Inflammatory macrophage treated with lipopolysaccharide for 1 hour (primary cell): ENCODE data around the gene FDXACB1.

Source experiments
- DNase-seq, 2 donors: peaks; one replicate each; pipeline ENCODE4 v3.0.0-alpha.2; 2020 to 2022

FDXACB1 gene, protein sequence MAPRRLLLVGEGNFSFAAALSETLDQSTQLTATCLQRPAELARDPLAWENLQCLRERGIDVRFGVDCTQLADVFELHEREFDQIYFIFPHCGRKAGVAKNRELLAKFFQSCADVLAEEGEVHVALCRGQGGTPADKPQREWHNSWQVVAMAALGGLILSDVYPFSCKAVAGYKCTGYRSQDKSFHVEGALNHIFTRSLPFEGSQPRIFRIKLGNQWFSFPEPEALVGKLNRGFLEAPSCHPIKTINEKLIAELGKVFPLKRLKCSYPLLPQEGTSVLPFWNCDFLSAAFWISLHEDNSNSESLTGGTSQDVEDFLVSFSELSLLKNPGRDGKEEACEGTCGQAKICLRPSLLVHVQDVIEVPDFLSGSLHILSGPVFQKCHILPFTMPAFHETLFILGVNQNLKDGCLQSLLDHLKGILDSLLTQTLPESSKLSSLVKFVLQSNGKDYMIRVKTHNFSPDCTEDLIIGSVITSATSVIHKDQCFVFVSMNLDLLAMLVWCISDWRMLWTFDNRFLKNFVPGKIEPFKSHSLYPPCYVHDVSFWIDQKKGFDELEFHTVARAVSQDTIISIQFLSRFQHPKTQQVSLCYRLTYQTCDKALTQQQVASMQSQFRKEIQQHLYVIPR

DNA sequence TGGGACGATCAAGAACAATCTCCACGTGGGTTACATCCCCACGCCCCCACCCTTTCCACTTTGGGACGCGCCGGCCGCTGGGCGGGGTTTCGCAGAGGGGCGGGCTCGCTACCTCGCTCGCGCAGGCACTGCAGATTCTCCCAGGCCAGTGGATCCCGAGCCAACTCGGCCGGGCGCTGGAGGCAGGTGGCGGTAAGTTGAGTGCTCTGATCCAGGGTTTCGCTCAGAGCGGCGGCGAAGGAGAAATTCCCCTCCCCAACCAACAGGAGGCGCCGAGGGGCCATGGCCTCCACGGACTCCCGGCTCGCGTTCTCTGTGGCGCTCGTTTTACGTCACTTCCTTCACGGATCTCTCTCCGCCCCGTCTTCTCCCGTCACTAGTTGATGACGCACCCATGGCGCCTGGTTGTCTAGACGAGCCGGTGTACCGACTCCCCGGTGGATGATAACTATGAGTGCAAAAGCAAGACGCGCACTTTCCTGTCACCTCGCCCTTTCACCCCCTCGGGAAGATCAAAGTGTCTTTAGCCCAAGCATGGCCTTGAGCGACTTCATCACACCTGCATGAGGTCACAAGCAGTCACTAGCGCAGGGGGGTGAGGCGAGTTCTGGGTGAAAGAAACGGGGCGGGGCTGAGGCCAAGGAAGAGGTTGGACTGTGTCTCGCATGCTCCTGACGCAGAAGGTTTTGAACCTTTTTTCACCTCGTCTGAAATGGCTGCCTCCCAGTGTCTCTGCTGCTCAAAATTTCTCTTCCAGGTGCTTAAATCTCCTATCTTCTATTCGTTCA is at the start of gene FDXACB1, which contains the start of gene CFAP68:
TSS of gene FDXACB1 (minus strand) at position 317 of the 788 bp plus-strand sequence. CDS start at position 284, 33 bp downstream.
TSS of gene CFAP68 (plus strand) at position 693 of the 788 bp plus-strand sequence. CDS start at position 713, 20 bp downstream.
- peak; percentile 94 to 97 for DNase-seq

DNA sequence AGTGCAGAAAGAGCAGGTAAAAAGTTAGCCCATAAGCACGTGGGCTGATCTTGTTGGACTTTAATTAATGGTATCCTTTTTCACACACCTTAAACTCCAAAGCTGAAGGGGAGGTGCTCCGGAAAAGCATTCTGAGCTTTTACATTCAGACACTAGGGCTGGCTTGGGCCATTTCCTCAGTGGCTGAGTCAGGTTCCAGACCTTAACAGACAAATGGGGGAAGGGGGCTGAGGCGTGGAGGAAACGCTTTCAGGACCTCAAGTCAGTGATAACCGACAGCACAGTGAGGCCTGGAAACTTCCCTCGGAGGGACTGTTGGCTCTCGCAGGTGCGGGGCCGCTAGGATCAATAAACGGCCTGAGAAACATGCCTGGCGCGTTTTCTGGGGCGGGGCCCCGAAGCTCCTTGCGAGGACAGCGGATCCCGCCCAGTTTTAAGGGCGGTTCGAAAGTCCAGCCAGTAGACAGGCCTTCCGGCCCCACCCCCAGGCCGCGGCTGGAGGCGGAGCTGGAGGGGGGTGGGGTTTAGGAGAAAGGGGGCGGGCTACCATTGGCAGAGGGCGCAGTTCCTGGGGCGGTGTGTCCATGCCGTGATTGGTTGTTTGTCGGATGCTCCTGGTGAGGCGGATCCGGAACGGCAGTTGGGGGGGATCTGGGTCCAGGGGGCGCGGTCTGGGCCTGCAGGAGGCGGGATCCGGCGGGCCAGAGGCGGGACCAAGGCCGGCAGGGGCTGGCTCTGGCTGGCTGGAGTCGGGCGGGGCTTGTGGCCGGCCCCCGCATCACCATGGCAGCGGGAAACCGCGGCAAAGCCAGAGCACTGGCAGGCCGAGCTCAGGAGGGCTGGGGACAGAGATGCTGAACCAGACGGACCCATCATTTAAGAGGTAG is 47.8 kb upstream of the FDXACB1 start:
- DNase-seq: peak; percentile 94 to 98

DNA sequence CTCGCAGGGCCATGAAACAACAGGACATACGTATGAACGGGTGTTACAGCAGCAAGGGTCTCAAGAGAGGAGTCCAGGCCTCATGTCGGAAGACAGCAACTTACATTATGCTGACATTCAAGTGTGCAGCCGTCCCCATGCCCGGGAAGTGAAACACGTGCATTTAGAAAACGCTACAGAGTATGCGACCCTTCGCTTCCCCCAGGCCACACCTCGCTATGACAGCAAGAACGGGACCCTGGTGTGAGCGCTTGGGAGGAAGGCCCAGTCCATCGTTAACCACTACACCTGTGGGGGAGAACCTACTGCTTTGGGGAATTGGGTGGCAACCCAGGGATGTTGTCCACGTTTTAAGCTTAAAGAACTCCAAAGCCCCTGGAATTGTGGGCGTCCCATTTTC is 47.0 kb upstream of the FDXACB1 start:
- DNase-seq: no peak

DNA sequence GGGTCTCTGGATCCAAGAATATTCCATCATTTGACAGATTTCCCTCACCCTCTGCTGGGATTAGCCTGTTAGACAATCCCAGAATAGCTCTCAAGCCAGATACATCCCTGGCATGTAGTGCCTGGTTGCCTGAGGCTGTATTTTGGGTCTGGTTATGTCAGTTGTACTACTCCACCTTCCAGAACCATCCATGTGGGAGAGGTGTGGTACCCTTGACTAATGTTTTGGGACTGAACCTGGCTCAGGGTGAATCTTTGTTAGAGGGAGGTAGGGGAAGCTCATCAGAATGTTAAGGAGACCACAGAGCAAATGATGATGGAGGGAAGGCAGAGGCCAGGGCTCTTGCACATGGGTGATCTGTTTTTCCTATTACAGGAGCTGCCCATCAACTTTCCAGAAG is 45.0 kb upstream of the FDXACB1 start:
- no peak for DNase-seq

DNA sequence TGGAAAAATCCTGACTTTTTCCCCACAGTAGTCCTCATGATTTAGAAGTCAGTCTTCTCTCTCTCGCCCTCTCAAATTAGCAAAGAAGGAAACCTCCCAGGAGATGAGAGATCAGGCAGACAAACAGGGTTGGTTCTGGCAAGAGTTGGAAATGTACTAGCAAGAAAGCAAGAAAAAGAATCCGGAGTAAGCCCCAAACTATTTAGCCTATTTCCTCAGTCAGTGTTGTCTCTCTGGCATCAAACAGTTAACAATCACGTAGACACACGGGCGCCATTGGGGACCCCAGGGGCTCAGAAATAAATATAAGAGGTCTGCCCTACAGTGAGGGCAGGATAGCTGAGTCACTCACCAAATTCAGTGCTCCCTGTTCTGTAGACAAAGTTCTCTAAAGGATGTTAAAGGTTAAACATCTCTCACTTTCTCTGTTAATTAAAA is 44.4 kb upstream of the FDXACB1 start:
- no peak for DNase-seq

DNA sequence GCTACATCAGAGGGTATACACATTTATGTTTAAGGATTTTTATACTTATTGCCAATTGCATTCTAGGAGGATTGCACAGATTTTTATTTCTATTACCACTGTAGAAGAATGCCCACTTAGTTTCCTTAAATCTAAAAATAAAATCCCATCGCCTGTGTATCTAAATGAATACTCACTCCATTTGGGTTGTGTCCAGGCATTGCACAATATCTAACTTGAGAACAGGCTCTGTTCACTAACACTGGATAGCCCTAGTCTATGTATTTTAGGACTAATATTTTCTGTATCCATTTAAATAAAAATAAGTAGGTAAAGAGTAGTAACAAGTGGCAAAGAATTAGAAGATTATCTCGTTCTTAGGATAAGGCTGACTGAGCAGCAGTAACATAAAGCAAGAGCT is 43.8 kb upstream of the FDXACB1 start:
- peak in 1 of 2 donors; percentile 22 for DNase-seq

DNA sequence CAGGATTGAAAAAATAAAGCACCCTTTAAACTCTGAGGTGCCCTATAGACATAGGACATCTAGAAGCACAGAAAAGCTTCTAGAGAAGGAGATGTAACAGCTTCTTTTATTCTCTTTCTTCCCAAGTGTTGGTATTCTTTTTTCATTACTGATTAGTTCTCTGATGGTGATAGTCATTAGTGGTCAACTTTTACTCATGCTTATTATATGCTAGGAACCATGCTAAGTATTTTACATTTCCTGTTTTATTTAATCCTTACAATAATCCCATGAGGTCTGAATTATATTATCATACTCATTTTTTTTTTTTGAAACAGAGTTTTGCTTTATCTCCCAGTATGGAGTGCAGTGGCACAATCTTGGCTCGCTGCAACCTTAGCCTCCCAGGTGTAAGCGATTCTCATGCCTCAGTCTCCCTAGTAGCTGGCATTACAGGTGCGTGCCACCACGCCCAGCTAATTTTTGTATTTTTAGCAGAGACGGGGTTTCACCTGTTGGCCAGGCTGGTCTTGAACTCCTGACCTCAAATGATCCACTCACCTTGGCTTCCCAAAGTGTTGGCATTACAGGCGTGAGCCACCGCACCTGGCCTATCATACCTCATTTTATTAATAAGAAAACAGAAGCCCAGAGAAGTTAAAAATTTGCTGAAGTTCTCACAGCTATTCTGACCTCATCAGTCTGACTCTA is 42.7 kb upstream of the FDXACB1 start:
- DNase-seq: no peak

DNA sequence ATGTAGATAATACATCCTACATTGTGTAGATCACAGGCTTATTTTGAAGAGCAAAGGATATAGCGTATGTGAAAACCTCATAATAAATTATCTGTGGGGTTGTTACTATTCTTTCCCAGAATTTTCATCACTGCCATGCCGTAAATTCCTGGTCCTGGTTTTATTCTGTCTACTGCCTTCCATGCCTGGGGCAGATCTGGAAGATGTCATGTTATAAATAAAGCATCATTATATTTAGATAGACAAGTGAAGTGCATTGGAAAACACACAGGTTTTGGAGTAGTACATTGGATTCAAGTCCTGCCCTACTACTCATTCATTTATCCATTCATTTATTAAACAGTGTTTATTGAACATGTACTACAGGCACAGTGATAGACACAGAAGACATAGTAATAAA is 41.9 kb upstream of the FDXACB1 start:
- no peak for DNase-seq

DNA sequence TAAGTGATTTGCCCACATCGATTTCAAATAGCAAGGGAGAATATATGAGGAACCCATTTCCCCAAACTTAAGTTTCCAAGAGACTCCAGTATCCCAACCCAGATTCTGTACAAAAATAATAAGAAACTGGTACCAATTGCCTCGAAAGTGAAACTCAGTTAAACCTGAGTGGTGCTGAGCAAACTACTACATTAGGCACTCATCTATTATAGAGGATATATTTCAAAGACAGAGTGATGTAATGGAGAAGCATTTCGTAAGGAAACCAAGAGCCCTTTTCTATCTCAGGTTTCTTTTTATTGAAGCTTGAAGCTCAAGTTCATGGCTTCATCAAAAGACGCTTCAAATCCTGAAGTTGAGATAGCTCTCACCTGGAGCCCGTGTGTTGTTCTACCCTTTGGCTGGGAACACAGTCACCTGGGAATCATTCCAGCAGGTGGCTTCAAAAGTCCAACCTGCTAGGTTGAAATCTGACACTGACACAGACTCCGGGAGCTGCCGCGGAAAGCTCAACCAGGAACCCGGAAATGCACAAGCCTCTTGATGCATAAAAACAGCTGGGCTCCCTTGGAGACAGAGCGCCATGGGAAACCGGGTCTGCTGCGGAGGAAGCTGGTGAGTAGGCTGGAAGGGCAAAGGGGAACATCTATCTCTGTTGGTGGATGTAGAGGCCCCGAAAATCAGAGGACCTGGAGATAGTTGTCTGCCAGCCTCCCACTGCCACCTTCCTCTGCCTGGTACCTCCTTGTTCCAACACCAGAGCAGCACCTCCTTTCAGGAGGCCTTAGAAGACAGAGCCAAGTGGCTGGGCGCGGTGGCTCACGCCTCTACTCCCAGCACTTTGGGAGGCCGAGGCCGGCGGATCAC is 39.7 kb upstream of the FDXACB1 start, which contains the start of gene C11orf52:
TSS of gene C11orf52 (plus strand) at position 524 of the 867 bp plus-strand sequence. CDS start at position 584, 60 bp downstream.
- no peak for DNase-seq

- no peak for DNase-seq
These were observed 38.8 kb upstream of the FDXACB1 start for GRCh38 chr11:111917788-111918187.

DNA sequence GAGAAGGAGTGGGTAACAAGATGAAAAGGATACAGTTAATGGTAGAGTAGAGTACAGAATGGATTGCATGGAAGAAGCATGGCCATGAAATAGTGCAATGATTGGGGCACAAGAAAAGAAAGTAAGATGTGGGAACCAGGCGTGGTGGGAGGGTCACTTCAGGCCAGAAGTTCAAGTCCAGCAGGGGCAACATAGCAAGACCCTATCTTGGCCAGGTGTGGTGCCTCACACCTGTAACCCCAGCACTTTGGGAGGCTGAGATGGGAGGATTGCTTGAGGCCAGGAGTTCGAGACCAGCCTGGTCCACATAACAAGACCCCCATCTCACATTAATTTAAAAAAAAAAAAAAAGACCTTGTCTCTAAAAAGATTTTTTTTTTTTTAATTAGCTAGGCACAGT is 38.3 kb upstream of the FDXACB1 start:
- DNase-seq: no peak

GRCh38 chr11:111916768-111917167 is 37.8 kb upstream of the FDXACB1 start:
- no peak for DNase-seq

GRCh38 chr11:111913997-111914396 is 35.0 kb upstream of the FDXACB1 start:
- no peak for DNase-seq

DNA sequence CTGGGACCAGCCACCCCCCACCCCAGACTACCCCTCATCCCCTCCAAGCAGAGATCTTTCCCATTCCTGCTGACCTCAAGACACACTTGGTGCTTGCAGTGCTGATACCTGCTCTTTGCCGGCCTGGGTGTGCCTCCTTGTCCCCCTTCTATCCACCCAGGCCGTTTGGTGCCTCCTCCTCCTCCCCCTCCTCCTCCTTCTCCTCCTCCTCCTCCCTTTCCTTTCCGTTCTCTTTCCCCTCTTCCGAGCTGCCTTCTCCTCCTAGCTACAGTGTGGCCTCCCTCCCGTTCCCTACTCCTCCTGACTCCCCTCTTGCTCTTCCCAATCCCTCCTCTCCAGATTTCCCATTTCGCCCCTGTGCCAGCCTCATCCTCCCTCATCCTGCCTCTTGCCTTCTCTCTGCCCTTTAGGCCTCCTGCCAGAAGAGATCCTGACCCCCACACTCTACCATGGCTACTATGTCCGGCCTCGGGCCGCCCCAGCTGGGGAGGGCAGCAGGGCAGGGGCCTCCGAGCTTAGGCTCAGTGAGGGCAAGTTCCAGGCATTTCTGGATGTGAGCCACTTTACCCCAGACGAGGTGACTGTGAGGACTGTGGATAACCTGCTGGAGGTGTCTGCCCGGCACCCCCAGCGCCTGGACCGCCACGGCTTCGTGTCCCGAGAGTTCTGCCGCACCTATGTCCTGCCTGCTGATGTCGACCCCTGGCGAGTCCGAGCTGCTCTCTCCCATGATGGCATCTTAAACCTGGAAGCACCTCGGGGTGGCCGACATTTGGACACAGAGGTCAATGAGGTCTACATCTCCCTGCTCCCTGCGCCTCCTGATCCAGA is 34.3 kb upstream of the FDXACB1 start:
- DNase-seq: no peak

GRCh38 chr11:111912535-111912934 is 33.6 kb upstream of the FDXACB1 start, which contains the start of gene HSPB2:
HSPB2 (plus strand) TSS chr11:111912734; CDS start chr11:111912830, 96 bp downstream.
- no peak for DNase-seq

DNA sequence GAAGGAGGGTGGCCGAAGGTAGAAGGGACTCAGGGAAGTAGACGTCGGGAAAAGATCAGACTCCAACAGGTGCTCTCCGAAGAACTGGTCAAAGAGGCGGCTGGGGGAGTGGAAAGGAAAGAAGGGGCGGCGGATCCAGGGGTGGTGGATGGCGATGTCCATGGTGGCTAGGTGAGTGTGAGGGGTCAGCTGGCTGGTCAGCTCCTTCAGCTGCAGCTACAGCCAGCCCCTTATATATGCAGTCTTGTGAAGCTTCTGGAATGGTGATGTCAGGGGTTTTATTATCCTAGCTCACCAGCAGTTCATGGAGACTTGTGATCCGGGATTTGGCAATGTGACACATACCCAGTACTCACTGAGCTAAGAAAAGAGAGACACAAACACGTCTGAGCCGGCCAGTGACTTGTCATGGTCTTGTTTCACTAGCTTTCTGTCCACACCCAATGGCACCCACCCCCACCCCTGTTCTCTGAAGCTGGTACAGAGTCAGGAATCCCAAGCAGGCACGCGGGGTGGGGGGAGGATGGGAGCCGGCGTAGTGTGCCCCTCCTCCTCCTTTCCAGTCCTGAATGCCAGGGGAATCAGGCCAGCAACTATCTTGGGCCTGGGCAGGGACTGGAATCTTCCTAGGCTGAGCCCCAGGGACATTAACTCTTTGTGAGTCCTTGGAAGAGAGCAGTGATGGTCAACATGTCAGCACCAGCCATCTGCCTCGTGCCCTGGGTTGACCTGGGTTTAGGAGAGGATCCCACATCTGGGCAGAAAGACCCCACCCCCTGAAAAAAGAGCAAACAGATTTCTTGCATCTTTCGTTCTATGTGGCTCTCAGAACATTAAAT is 32.8 kb upstream of the FDXACB1 start, which contains the start of gene CRYAB:
TSS of gene CRYAB (minus strand) at position 208 of the 839 bp plus-strand sequence. CDS start at position 162, 46 bp downstream.
- DNase-seq: no peak

GRCh38 chr11:111910676-111911562 is 32.0 kb upstream of the FDXACB1 start:
- no peak for DNase-seq
